IPS DF 6.9 (cell line): ENCODE data around the gene XRCC1.
A peak's percentile ranks its signal among the peaks of the same experiment; 100 is the strongest.

Experiments used
- DNase-seq: peaks from one replicate; pipeline ENCODE4 v3.0.0-alpha.2; 2013; ENCODE audit warnings: low read depth, low spot score
- H3K27ac ChIP-seq: one replicate; pipeline ENCODE4 v1.5.1; 2013; ENCODE audit warnings: low read length, control low read depth
- H3K27me3 ChIP-seq: 2 replicates; pipeline ENCODE4 v1.6.1; 2013; ENCODE audit warnings: mild to moderate bottlenecking, low read length; ENCODE audit not compliant: control insufficient read depth, insufficient read depth
- H3K36me3 ChIP-seq: 2 replicates; pipeline ENCODE4 v1.6.1; 2013; ENCODE audit warnings: low read length; ENCODE audit not compliant: control insufficient read depth, insufficient read depth
- H3K4me1 ChIP-seq: 2 replicates; pipeline ENCODE4 v1.6.1; 2013; ENCODE audit warnings: low read length; ENCODE audit not compliant: control insufficient read depth, insufficient read depth
- H3K4me3 ChIP-seq: 2 replicates; pipeline ENCODE4 v1.5.1; 2013; ENCODE audit warnings: mild to moderate bottlenecking, low read length
- H3K9me3 ChIP-seq: 2 replicates; pipeline ENCODE4 v1.6.1; 2013; ENCODE audit warnings: low read length, inconsistent platforms; ENCODE audit not compliant: control insufficient read depth, insufficient read depth
- WGBS: extraction: QIAGEN DNeasy Blood & Tissue Kit; methylation state at CpG from one replicate; pipeline ENCODE4 v1.1.7; 2013; ENCODE audit warnings: mixed read lengths, missing lambda C conversion rate; ENCODE audit not compliant: insufficient read length, insufficient coverage; 5-methylcytosine and 5-hydroxymethylcytosine counted together

The XRCC1 gene

GRCh38 chr19:43599635-43600295, 24.4 kb upstream of the XRCC1 start:
- WGBS: no CpG with 5 or more reads among the region's 4 CpGs
- DNase-seq: no peak
- no peak overlapping the region for H3K27ac ChIP-seq
- H3K4me3 ChIP-seq: no peak overlapping the region
- peaks cover 4% of the 10 kb centered on the region for H3K36me3 ChIP-seq
- no peaks in the 10 kb centered on the region for H3K4me1 ChIP-seq
- H3K9me3 ChIP-seq: no peaks in the 10 kb centered on the region
- H3K27me3 ChIP-seq: no peaks in the 10 kb centered on the region

DNA sequence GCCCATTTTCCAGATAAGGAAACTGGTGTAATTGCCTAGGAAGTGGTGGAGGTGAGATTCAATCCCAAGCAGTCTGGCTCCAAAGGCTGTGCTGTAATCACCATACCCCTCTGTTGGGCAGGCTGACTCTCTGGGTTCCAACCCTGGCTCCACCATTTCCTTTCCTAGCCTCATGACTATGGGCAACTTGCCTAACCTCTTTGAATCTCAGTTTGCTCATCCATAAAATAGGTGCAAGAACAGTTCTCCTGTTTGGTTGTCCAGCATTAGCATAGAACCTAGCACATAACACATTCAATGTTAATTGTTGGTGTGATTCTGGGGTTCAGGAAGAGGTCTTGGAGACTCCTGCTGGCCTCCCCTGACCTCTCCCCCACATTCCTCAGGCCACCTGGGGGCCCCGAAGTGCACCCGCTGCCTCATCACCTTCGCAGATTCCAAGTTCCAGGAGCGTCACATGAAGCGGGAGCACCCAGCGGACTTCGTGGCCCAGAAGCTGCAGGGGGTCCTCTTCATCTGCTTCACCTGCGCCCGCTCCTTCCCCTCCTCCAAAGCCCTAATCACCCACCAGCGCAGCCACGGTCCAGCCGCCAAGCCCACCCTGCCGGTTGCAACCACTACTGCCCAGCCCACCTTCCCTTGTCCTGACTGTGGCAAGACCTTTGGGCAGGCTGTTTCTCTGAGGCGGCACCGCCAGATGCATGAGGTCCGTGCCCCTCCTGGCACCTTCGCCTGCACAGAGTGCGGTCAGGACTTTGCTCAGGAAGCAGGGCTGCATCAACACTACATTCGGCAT, 23.3 kb upstream of the XRCC1 start:
- DNase-seq: no peak
- no peaks in the 10 kb centered on the region for H3K4me1 ChIP-seq

DNA sequence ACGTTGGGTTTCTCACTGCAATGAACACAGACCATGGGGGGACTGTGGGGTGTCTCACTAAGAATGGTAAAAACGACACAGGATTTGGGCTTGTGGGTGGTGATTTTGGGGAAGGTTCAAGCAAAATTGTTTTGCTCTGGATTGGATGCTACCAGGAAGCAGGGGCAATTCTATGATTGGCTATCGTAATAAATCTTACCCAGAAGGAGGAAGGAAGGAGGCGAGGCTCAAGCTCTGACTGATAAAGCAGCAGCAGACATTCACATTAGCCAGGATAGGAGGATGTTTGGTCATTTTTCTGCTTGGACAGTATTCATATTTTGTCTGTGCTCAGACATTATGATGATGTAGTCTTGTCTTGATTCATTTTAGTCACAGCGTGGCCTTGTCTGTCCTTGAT, 22.5 kb upstream of the XRCC1 start:
- H3K4me3 ChIP-seq: no peak overlapping the region
- H3K27me3 ChIP-seq: no peaks in the 10 kb centered on the region
- H3K36me3 ChIP-seq: peaks cover 8% of the 10 kb centered on the region
- no CpG with 5 or more reads among the region's 5 CpGs for WGBS
- no peak overlapping the region for H3K27ac ChIP-seq
- no peaks in the 10 kb centered on the region for H3K9me3 ChIP-seq
- no peak for DNase-seq
- no peaks in the 10 kb centered on the region for H3K4me1 ChIP-seq

More for the DNA sequence above, 23.3 kb upstream of the XRCC1 start:
- Histone ChIP-seq H3K36me3 (peaks cover 4% of the 10 kb centered on the region), H3K27me3 (no peaks in the 10 kb centered on the region), H3K27ac (no peak overlapping the region), H3K4me3 (no peak overlapping the region), H3K9me3 (no peaks in the 10 kb centered on the region)
- no CpG with 5 or more reads among the region's 19 CpGs for WGBS

- no peak overlapping the region for H3K27ac ChIP-seq
- peaks cover 17% of the 10 kb centered on the region for H3K36me3 ChIP-seq
- no peak for DNase-seq
- no peaks in the 10 kb centered on the region for H3K9me3 ChIP-seq
- no peaks in the 10 kb centered on the region for H3K4me1 ChIP-seq
- no peaks in the 10 kb centered on the region for H3K27me3 ChIP-seq
- H3K4me3 ChIP-seq: peak overlapping the region; percentile 56; the same call in 1 of the 2 replicates
- WGBS: no CpG with 5 or more reads among the region's 7 CpGs
Observed at GRCh38 chr19:43596842-43597461, 21.6 kb upstream of the XRCC1 start.

DNA sequence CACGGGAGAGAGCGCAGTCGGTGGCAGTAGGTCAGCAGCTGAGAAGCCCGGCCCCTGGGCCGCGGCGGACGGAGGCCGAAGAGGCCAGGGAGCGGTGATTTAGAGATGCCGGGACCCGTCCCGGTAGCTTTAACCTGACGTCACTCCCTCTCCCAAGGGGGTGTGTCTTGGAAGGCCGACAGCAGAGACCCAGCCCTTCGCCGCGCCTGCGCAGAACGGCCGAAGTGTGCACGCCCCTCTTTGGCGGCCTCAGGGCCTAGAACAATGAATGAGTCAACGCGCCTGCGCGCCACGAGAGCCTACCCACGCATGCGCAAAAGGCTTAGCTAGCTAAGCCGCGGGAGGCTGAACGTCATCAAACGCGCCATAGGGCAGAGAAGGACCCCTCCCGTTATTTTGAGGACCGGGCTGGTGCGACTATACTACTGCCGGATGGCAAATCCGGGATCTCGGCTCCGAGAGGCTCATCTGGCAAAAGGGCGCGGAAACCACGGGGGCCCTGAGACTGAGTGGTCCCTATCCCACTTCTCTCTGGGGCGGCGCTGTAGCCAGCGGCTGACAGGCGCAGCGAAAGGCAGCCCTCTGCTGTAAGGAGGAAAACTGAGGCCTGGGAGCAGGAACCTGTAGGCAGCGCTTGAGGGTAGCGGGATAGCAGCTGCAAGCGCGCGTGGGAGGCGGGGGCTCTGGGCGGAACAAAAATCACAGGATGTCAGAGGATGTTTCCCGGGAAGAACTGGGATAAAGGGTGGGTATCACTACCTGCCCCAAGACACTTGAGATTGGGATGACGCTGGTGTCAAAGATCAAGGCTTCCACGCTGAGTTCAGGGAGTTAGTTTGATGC, 20.9 kb upstream of the XRCC1 start, which contains the start of the genes IRGQ and ZNF576:
Gene IRGQ (minus strand): TSS at position 136 of the 843 bp plus-strand sequence. CDS start 796 bp downstream, outside the sequence.
Gene ZNF576 (plus strand): TSS at position 597 of the 843 bp plus-strand sequence. CDS start 514 bp downstream, outside the sequence.
- Histone ChIP-seq H3K4me1 (no peaks in the 10 kb centered on the region), H3K36me3 (peaks cover 19% of the 10 kb centered on the region), H3K27ac (no peak within 1 kb of the TSS), H3K4me3 (peak within 1 kb of the TSS; percentile 57), H3K27me3 (no peaks in the 10 kb centered on the region), H3K9me3 (no peaks in the 10 kb centered on the region)
- WGBS: no CpG with 5 or more reads among the region's 60 CpGs
- peak; percentile 99 for DNase-seq

DNA sequence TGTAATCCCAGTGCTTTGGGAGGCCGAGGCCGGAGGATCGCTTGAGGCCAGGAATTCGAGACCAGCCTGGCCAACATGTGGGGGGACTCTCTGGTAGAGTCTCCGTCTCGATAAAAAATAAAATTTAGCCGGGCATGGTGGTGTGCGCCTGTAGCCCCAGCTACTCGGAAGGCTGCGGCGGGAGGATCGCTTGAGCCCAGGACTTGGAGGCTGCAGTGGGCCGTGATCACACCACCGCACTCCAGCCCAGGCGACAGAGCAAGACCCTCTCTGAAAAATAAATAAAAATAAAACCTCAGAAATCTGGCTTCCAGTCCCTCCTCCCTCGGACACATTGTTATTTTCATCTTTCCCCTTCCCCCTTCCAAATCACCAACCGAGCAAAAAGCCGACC, 20.3 kb upstream of the XRCC1 start:
- Histone ChIP-seq H3K36me3 (peaks cover 19% of the 10 kb centered on the region), H3K27me3 (no peaks in the 10 kb centered on the region), H3K4me1 (no peaks in the 10 kb centered on the region), H3K9me3 (no peaks in the 10 kb centered on the region), H3K4me3 (peak overlapping the region; percentile 57; the same call in 1 of the 2 replicates), H3K27ac (no peak overlapping the region)
- WGBS: no CpG with 5 or more reads among the region's 18 CpGs
- no peak for DNase-seq

- peaks cover 19% of the 10 kb centered on the region for H3K36me3 ChIP-seq
- H3K4me1 ChIP-seq: no peaks in the 10 kb centered on the region
- peak overlapping the region; percentile 57 for H3K4me3 ChIP-seq
- WGBS: no CpG with 5 or more reads among the region's 64 CpGs
- no peak overlapping the region for H3K27ac ChIP-seq
- H3K27me3 ChIP-seq: no peaks in the 10 kb centered on the region
- peak; percentile 57 for DNase-seq
- H3K9me3 ChIP-seq: no peaks in the 10 kb centered on the region
Observed at GRCh38 chr19:43594710-43595604, 19.6 kb upstream of the XRCC1 start.

- Histone ChIP-seq H3K27me3 (no peaks in the 10 kb centered on the region), H3K36me3 (peaks cover 19% of the 10 kb centered on the region), H3K4me1 (no peaks in the 10 kb centered on the region), H3K9me3 (no peaks in the 10 kb centered on the region), H3K4me3 (no peak overlapping the region), H3K27ac (no peak overlapping the region)
- DNase-seq: no peak
- WGBS: no CpG with 5 or more reads among the region's 10 CpGs
Observed at GRCh38 chr19:43594081-43594697, 18.9 kb upstream of the XRCC1 start.

- Histone ChIP-seq H3K36me3 (peaks cover 15% of the 10 kb centered on the region), H3K9me3 (no peaks in the 10 kb centered on the region), H3K27ac (no peak overlapping the region), H3K4me3 (no peak overlapping the region), H3K27me3 (no peaks in the 10 kb centered on the region), H3K4me1 (no peaks in the 10 kb centered on the region)
- no peak for DNase-seq
- no CpG with 5 or more reads among the region's 37 CpGs for WGBS
Observed at GRCh38 chr19:43592800-43593350, 17.5 kb upstream of the XRCC1 start.
